Right lobe of liver (tissue), 6 donors: ENCODE data around the gene DNALI1. TPM values are rescaled to one million over a fixed set of nuclear protein-coding genes. Genes with fewer than 3 reads are reported as not detected.
A peak's percentile ranks its signal among the peaks of the same experiment; 100 is the strongest.

Source experiments
- ATAC-seq, 4 donors: fragments of 200-7000 bp; cut with Tn5 transposase; one replicate each; pipeline ENCODE4 v1.9.1; 2020; ENCODE audit warnings: mild to moderate bottlenecking in 4 of 4, moderate library complexity in 4 of 4
- DNase-seq, 3 donors: peaks; one replicate each; pipeline ENCODE4 v3.0.0-alpha.2; 2020
- H3K27ac ChIP-seq, 3 donors: fragments of 200-600 bp; one replicate each; pipeline ENCODE4 v1.8.0; 2022
- H3K27me3 ChIP-seq, 2 donors: fragments of 200-600 bp; one replicate each; pipeline ENCODE4 v1.8.0; 2022
- H3K36me3 ChIP-seq, 4 donors: fragments of 200-600 bp; sonication (generic) in 1 of 4; one replicate each; pipeline versions ENCODE4 v1.5.1 to v1.8.0; 2017 to 2022; ENCODE audit warnings: control low read depth in 1 of 4
- H3K4me1 ChIP-seq, 4 donors: fragments of 200-600 bp; sonication (generic) in 1 of 4; one replicate each; pipeline versions ENCODE4 v1.5.1 to v1.8.0; 2017 to 2022; ENCODE audit warnings: control low read depth in 1 of 4
- H3K4me3 ChIP-seq, 3 donors: fragments of 200-600 bp; one replicate each; pipeline ENCODE4 v1.8.0; 2022
- H3K9me3 ChIP-seq, 4 donors: fragments of 200-600 bp; sonication (generic) in 1 of 4; one replicate each; pipeline versions ENCODE4 v1.5.1 to v1.8.0; 2017 to 2022; ENCODE audit warnings: control low read depth in 1 of 4
- CTCF ChIP-seq, 4 donors: fragments of 200-600 bp in 3 of 4; fragments of 450-650 bp in 1 of 4; IDR thresholded peaks; one replicate each; pipeline versions ENCODE4 v1.5.1 to v1.8.0; 2016 to 2022; ENCODE audit warnings: antibody characterized with exemption in 4 of 4, mild to moderate bottlenecking in 2 of 4
- POLR2A ChIP-seq: fragments of 450-650 bp; IDR thresholded peaks from one replicate; pipeline ENCODE4 v1.6.1; 2017; ENCODE audit warnings: antibody characterized with exemption, mild to moderate bottlenecking
- WGBS: methylation state at CpG from one replicate; pipeline ENCODE4 v1.1.6; 2018; ENCODE audit warnings: low coverage, low lambda C conversion rate; ENCODE audit not compliant: insufficient coverage; ENCODE audit errors: missing lambda C conversion rate; 5-methylcytosine and 5-hydroxymethylcytosine counted together
- intact Hi-C, 2 donors: fragments of 100-400 bp; cut with DNase I; formaldehyde crosslinking; loops; one replicate each; pipeline versions ENCODE4 v1.11.2 to v1.14.1; 2022
- long read RNA-seq: library from polyadenylated mRNA; unstranded; transcript quantifications from one replicate; pipeline ENCODE4 v2.0.0, GENCODE V29; 2019
- total RNA-seq, 6 experiments: library from RNA; depleted of rRNA in 2 of 6; stranded (reverse); fragments of >200 nt in 2 of 6; fragmentation: NEBNext Ultra II Directional in 3 of 6; extraction: Animal tissue kit (Norgen Biotek cat#: 25700) in 3 of 6; gene quantifications; one replicate each; pipeline versions ENCODE4 v1.1.0 to v1.2.4, GENCODE V29; 2016 to 2023
- donor health status: DM: no; HTN: yes; CAD: no.
- donor health status: DM: no; HTN: no; CAD: no.
- donor health status: DM: no; HTN: no; CAD: no.
- donor health status: DM: no; HTN: yes; CAD: no.
- donor health status: DM: no; HTN: yes; CAD: no.

DNALI1 gene
- 10 to 100 TPM in 1 of 6 experiments, 1 to 10 TPM in 5; 4.1 to 13.6 (median 7.3) TPM for total RNA-seq
- long read RNA-seq, partial matches to known transcripts = 0 of 1 reads
- long read RNA-seq, other reads (novel, unspliced or antisense) = 0 of 1 reads

DNA sequence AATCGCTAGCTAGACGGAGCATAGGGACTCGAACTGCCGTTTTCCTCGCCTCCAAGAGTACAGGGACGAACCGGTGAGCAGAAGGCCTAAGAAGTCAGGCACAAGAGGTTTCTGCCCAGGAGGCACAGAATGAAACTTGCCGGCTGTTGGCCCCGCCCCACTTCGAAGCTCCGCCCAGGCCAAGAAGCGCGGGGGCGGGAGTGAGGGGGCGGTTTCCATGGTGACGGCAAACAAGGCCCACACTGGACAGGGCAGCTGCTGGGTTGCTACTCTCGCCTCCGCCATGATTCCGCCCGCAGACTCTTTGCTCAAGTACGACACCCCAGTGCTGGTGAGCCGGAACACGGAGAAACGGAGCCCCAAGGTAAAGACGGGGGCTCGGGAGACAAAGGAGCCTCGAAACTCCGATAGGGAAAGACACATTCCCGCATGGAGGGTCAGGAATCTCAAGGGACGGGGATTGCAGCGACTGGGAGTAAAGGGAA lies at the start of gene DNALI1:
Gene DNALI1, plus strand, starts transcription at position 229 of the 485 bp plus-strand sequence. Its CDS starts 55 bp downstream, at position 284.
- WGBS = 14% methylated on average over 25 of the region's 31 CpGs
- Histone ChIP-seq H3K4me1 (peaks cover 0 to 15% (median 5%) of the 10 kb centered on the region in 4 donors), H3K27ac (no peak within 1 kb of the TSS), H3K4me3 (peak within 1 kb of the TSS; percentile 37 to 57 (median 48)), H3K36me3 (peaks cover 0 to 7% (median 0%) of the 10 kb centered on the region in 4 donors), H3K9me3 (no peaks in the 10 kb centered on the region), H3K27me3 (no peaks in the 10 kb centered on the region)
- TF ChIP-seq CTCF (IDR thresholded peaks at IDR 0.05) = no peak
- no peak for TF ChIP-seq POLR2A
- intact Hi-C loops = no loop called here
- ATAC-seq = peak; percentile 92 to 95 (median 94)
- DNase-seq = peak; percentile 87 to 92 (median 91)

DNA sequence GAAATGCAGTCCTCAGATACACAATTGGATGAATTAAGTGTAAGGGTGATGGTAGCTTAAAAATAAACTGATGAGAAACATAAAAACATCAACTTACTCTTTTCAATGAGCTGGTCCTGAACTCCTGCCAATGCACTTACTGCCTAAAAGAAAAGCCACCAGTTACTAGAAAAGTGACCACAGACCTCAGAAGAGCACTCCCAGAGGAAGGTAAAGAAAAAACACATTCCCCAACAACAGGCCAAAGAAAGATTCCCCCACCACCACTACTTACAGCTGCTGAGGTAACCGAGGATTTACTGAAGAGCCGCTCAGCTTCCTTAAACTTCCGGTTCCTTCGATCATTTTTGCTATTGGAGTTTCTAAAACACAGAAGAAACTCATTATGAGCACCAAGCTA lies 47.6 kb upstream of the DNALI1 start:
- H3K27me3 ChIP-seq = no peaks in the 10 kb centered on the region
- H3K9me3 ChIP-seq = no peaks in the 10 kb centered on the region
- intact Hi-C loops = no loop called here
- TF ChIP-seq POLR2A (no peak), CTCF (IDR thresholded peaks at IDR 0.05) (no peak)
- peaks cover 0 to 53% (median 22%) of the 10 kb centered on the region in 4 donors for H3K36me3 ChIP-seq
- DNase-seq (no peak), ATAC-seq (no peak)
- peaks cover 0 to 8% (median 3%) of the 10 kb centered on the region in 4 donors for H3K4me1 ChIP-seq
- 88% methylated on average over 3 of the region's 4 CpGs for WGBS
- no peak overlapping the region for H3K27ac ChIP-seq
- no peak overlapping the region for H3K4me3 ChIP-seq

- 0% methylated on average over 13 of the region's 26 CpGs for WGBS
- ATAC-seq = peak; percentile 13 to 33 (median 20)
- H3K4me1 ChIP-seq = peaks cover 0 to 24% (median 6%) of the 10 kb centered on the region in 4 donors
- H3K9me3 ChIP-seq = no peaks in the 10 kb centered on the region
- peak; percentile 42 to 66 (median 48) for DNase-seq
- H3K36me3 ChIP-seq = peaks cover 0 to 28% (median 8%) of the 10 kb centered on the region in 4 donors
- H3K27me3 ChIP-seq = no peaks in the 10 kb centered on the region
- TF ChIP-seq POLR2A (no peak), CTCF (IDR thresholded peaks at IDR 0.05) (no peak)
- H3K4me3 ChIP-seq = peak overlapping the region; percentile 83 to 90 (median 89)
- peak overlapping the region; percentile 94 to 98 (median 95) for H3K27ac ChIP-seq
- intact Hi-C loops = no loop called here
Observed at GRCh38 chr1:37513795-37514349, 42.9 kb upstream of the DNALI1 start.

- TF ChIP-seq CTCF (IDR thresholded peaks at IDR 0.05) (peak; percentile 54 to 87 (median 74)), POLR2A (peak; percentile 96)
- H3K4me1 ChIP-seq = peaks cover 0 to 24% (median 6%) of the 10 kb centered on the region in 4 donors
- 2% methylated on average over 30 of the region's 100 CpGs for WGBS
- peak; percentile 87 to 89 (median 88) for DNase-seq
- H3K9me3 ChIP-seq = no peaks in the 10 kb centered on the region
- ATAC-seq = peak; percentile 93 to 97 (median 94)
- intact Hi-C loops = no loop called here
- H3K36me3 ChIP-seq = peaks cover 0 to 23% (median 7%) of the 10 kb centered on the region in 4 donors
- no peaks in the 10 kb centered on the region for H3K27me3 ChIP-seq
- peak within 1 kb of the TSS; percentile 94 to 98 (median 95) for H3K27ac ChIP-seq
- H3K4me3 ChIP-seq = peak within 1 kb of the TSS; percentile 83 to 90 (median 89)
Observed at GRCh38 chr1:37514350-37515184, 42.2 kb upstream of the DNALI1 start, which contains the start of gene MEAF6. MEAF6 (minus strand) TSS chr1:37514766; CDS start chr1:37514746, 20 bp downstream.
